BLaER1 treated with 17β-estradiol and CSF1 and Interleukin-3, amounts not matched to agents 10 nM and 100 nM (cell line): Measurements from ENCODE around the gene CLEC7A.

Experiments
- H3K27ac ChIP-seq, 11 experiments: shearing (Covaris generic); formaldehyde crosslinking; 2 replicates each; pipeline ENCODE4 v1.8.1; 2022
- H3K27me3 ChIP-seq, 11 experiments: shearing (Covaris generic); formaldehyde crosslinking; 2 replicates each; pipeline ENCODE4 v1.8.1; 2022
- H3K36me3 ChIP-seq, 11 experiments: shearing (Covaris generic); formaldehyde crosslinking; 2 replicates each; pipeline ENCODE4 v1.8.1; 2022
- H3K4me1 ChIP-seq, 10 experiments: shearing (Covaris generic); formaldehyde crosslinking; 2 replicates each; pipeline ENCODE4 v1.8.1; 2022
- H3K4me2 ChIP-seq, 11 experiments: shearing (Covaris generic); formaldehyde crosslinking; 2 replicates each; pipeline ENCODE4 v1.8.1; 2022
- H3K4me3 ChIP-seq, 10 experiments: shearing (Covaris generic); formaldehyde crosslinking; 2 replicates each; pipeline ENCODE4 v1.8.1; 2022
- H3K9ac ChIP-seq, 11 experiments: shearing (Covaris generic); formaldehyde crosslinking; 2 replicates each; pipeline ENCODE4 v1.8.1; 2022
- H3K9me3 ChIP-seq, 11 experiments: shearing (Covaris generic); formaldehyde crosslinking; replicated peaks in 1 of 11; 2 replicates each; pipeline ENCODE4 v1.8.1; 2022
- H4K20me1 ChIP-seq, 11 experiments: shearing (Covaris generic); formaldehyde crosslinking; 2 replicates each; pipeline ENCODE4 v1.8.1; 2022
- Cebpa-rat ChIP-seq, 11 experiments: shearing (Covaris generic); IDR thresholded peaks; 2 replicates each; pipeline ENCODE4 v1.8.1; 2022

CLEC7A gene

GRCh38 chr12:10130042-10130441 lies at the start of gene CLEC7A:
CLEC7A (minus strand) TSS chr12:10130199; CDS start chr12:10130082, 117 bp downstream.
- Histone ChIP-seq H3K4me2 (peak within 1 kb of the TSS in 8 of 11 experiments; percentile 13 to 90 (median 56); a peak in 13 of 22 replicates), H3K27ac (peak within 1 kb of the TSS in 6 of 11 experiments; percentile 41 to 99 (median 90); a peak in 11 of 22 replicates), H3K36me3 (peaks cover 0 to 27% (median 0%) of the 10 kb centered on the region in 11 experiments; a peak in 6 of 22 replicates), H4K20me1 (no peaks in the 10 kb centered on the region), H3K27me3 (no peaks in the 10 kb centered on the region), H3K9me3 (peaks cover 0 to 7% (median 0%) of the 10 kb centered on the region in 11 experiments; a peak in 1 of 22 replicates), H3K4me1 (peaks cover 0 to 73% (median 18%) of the 10 kb centered on the region in 10 experiments; a peak in 14 of 20 replicates), H3K4me3 (peak within 1 kb of the TSS in 4 of 10 experiments; percentile 54 to 70 (median 62); a peak in 8 of 20 replicates), H3K9ac (peak within 1 kb of the TSS in 5 of 11 experiments; percentile 34 to 98 (median 83); a peak in 9 of 22 replicates)
- no peak for TF ChIP-seq Cebpa-rat (IDR thresholded peaks at IDR 0.05)

- Histone ChIP-seq H3K36me3 (no peaks in the 10 kb centered on the region), H3K4me2 (peak overlapping the region in 2 of 11 experiments; percentile 15 to 22; a peak in 1 of 22 replicates), H3K9ac (no peak overlapping the region), H3K27me3 (no peaks in the 10 kb centered on the region), H3K27ac (no peak overlapping the region), H3K4me1 (peaks cover 0 to 59% (median 9%) of the 10 kb centered on the region in 10 experiments; a peak in 10 of 20 replicates), H4K20me1 (no peaks in the 10 kb centered on the region), H3K9me3 (no peaks in the 10 kb centered on the region), H3K4me3 (no peak overlapping the region)
- no peak for TF ChIP-seq Cebpa-rat (IDR thresholded peaks at IDR 0.05)
Measured at GRCh38 chr12:10179776-10180181, 49.8 kb upstream of the CLEC7A start.

- no peak within 1 kb of the TSS for H3K9ac ChIP-seq
- no peaks in the 10 kb centered on the region for H4K20me1 ChIP-seq
- H3K9me3 ChIP-seq, result no peaks in the 10 kb centered on the region
- no peaks in the 10 kb centered on the region for H3K36me3 ChIP-seq
- no peaks in the 10 kb centered on the region for H3K27me3 ChIP-seq
- H3K4me1 ChIP-seq, result peaks cover 0 to 49% (median 7%) of the 10 kb centered on the region in 10 experiments; a peak in 9 of 20 replicates
- H3K4me3 ChIP-seq, result no peak within 1 kb of the TSS
- no peak for TF ChIP-seq Cebpa-rat (IDR thresholded peaks at IDR 0.05)
- no peak within 1 kb of the TSS for H3K27ac ChIP-seq
- H3K4me2 ChIP-seq, result peak within 1 kb of the TSS in 2 of 11 experiments; percentile 15 to 22; a peak in 1 of 22 replicates
Measured at GRCh38 chr12:10178821-10179220, 48.8 kb upstream of the CLEC7A start, which contains the start of gene TMEM52B. TMEM52B (plus strand) TSS chr12:10179032; CDS start chr12:10179575, 543 bp downstream.

- no peak overlapping the region for H3K9ac ChIP-seq
- H3K27me3 ChIP-seq, result no peaks in the 10 kb centered on the region
- H3K27ac ChIP-seq, result no peak overlapping the region
- H3K36me3 ChIP-seq, result no peaks in the 10 kb centered on the region
- TF ChIP-seq Cebpa-rat (IDR thresholded peaks at IDR 0.05), result no peak
- no peak overlapping the region for H3K4me3 ChIP-seq
- H3K4me1 ChIP-seq, result peaks cover 0 to 37% (median 0%) of the 10 kb centered on the region in 10 experiments; a peak in 8 of 20 replicates
- H3K9me3 ChIP-seq, result no peaks in the 10 kb centered on the region
- no peaks in the 10 kb centered on the region for H4K20me1 ChIP-seq
- no peak overlapping the region for H3K4me2 ChIP-seq
Measured at GRCh38 chr12:10175846-10176636, 46.0 kb upstream of the CLEC7A start.

- no peaks in the 10 kb centered on the region for H4K20me1 ChIP-seq
- H3K36me3 ChIP-seq, result no peaks in the 10 kb centered on the region
- no peaks in the 10 kb centered on the region for H3K27me3 ChIP-seq
- H3K9ac ChIP-seq, result no peak overlapping the region
- no peaks in the 10 kb centered on the region for H3K9me3 ChIP-seq
- no peak overlapping the region for H3K4me3 ChIP-seq
- H3K4me1 ChIP-seq, result peaks cover 0 to 40% (median 0%) of the 10 kb centered on the region in 10 experiments; a peak in 8 of 20 replicates
- H3K4me2 ChIP-seq, result no peak overlapping the region
- no peak for TF ChIP-seq Cebpa-rat (IDR thresholded peaks at IDR 0.05)
- no peak overlapping the region for H3K27ac ChIP-seq
Measured at GRCh38 chr12:10174986-10175614, 45.1 kb upstream of the CLEC7A start.

- H3K27ac ChIP-seq, result peak within 1 kb of the TSS in 2 of 11 experiments; percentile 22 to 42; a peak in 3 of 22 replicates
- no peak for TF ChIP-seq Cebpa-rat (IDR thresholded peaks at IDR 0.05)
- peak within 1 kb of the TSS in 4 of 11 experiments; percentile 52 to 78 (median 65); a peak in 8 of 22 replicates for H3K4me2 ChIP-seq
- no peaks in the 10 kb centered on the region for H4K20me1 ChIP-seq
- H3K36me3 ChIP-seq, result no peaks in the 10 kb centered on the region
- H3K9ac ChIP-seq, result peak within 1 kb of the TSS in 1 of 11 experiments; percentile 12; a peak in 1 of 22 replicates
- H3K4me1 ChIP-seq, result peaks cover 5 to 50% (median 9%) of the 10 kb centered on the region in 10 experiments; a peak in 16 of 20 replicates
- H3K27me3 ChIP-seq, result no peaks in the 10 kb centered on the region
- peak within 1 kb of the TSS in 2 of 10 experiments; percentile 3 to 34; a peak in 2 of 20 replicates for H3K4me3 ChIP-seq
- H3K9me3 ChIP-seq, result peaks cover 0 to 2% (median 0%) of the 10 kb centered on the region in 11 experiments; a peak in 1 of 22 replicates
Measured at GRCh38 chr12:10171973-10172728, 42.2 kb upstream of the CLEC7A start, which contains the start of gene OLR1. OLR1 (minus strand) TSS chr12:10172132; CDS start chr12:10172077, 55 bp downstream.

- H3K9ac ChIP-seq, result no peak overlapping the region
- H4K20me1 ChIP-seq, result no peaks in the 10 kb centered on the region
- peak overlapping the region in 1 of 11 experiments; percentile 24; a peak in 1 of 22 replicates for H3K27ac ChIP-seq
- peaks cover 7 to 70% (median 17%) of the 10 kb centered on the region in 10 experiments; a peak in 16 of 20 replicates for H3K4me1 ChIP-seq
- H3K27me3 ChIP-seq, result no peaks in the 10 kb centered on the region
- H3K36me3 ChIP-seq, result 0 out of 22 replicates have a peak, but pooled peaks cover 0 to 3% (median 0%) of the 10 kb centered on the region in 11 experiments
- H3K4me3 ChIP-seq, result peak overlapping the region in 1 of 10 experiments; percentile 4; a peak in 1 of 20 replicates
- H3K9me3 ChIP-seq, result peaks cover 0 to 6% (median 0%) of the 10 kb centered on the region in 11 experiments; a peak in 1 of 22 replicates
- H3K4me2 ChIP-seq, result peak overlapping the region in 4 of 11 experiments; percentile 10 to 78 (median 50); a peak in 4 of 22 replicates
- TF ChIP-seq Cebpa-rat (IDR thresholded peaks at IDR 0.05), result no peak
Measured at GRCh38 chr12:10170216-10170615, 40.2 kb upstream of the CLEC7A start.

- TF ChIP-seq Cebpa-rat (IDR thresholded peaks at IDR 0.05), result no peak
- peaks cover 7 to 78% (median 17%) of the 10 kb centered on the region in 10 experiments; a peak in 16 of 20 replicates for H3K4me1 ChIP-seq
- no peaks in the 10 kb centered on the region for H4K20me1 ChIP-seq
- H3K9ac ChIP-seq, result no peak overlapping the region
- peak overlapping the region in 4 of 11 experiments; percentile 17 to 84 (median 82); a peak in 6 of 22 replicates for H3K27ac ChIP-seq
- peak overlapping the region in 3 of 11 experiments; percentile 14 to 67 (median 50); a peak in 4 of 22 replicates for H3K4me2 ChIP-seq
- 0 out of 22 replicates have a peak, but pooled peaks cover 0 to 4% (median 0%) of the 10 kb centered on the region in 11 experiments for H3K36me3 ChIP-seq
- H3K9me3 ChIP-seq, result peaks cover 0 to 6% (median 0%) of the 10 kb centered on the region in 11 experiments; a peak in 1 of 22 replicates
- H3K27me3 ChIP-seq, result no peaks in the 10 kb centered on the region
- no peak overlapping the region; a peak in 1 of 20 replicates for H3K4me3 ChIP-seq
Measured at GRCh38 chr12:10169104-10169503, 39.1 kb upstream of the CLEC7A start.
